HG03135 (cell line): ENCODE data around the gene DISP3.

Source experiments
- ATAC-seq: cut with Tn5 transposase; IDR thresholded peaks from one replicate; pipeline ENCODE4 v1.9.1; 2021; ENCODE audit warnings: mild to moderate bottlenecking, moderate library complexity; ENCODE audit not compliant: unreplicated experiment

DISP3 gene

GRCh38 chr1:11478571-11479374, at the start of gene DISP3:
Gene DISP3 (plus strand): TSS chr1:11479155. CDS start chr1:11500993, 21,838 bp downstream.
- ATAC-seq = peak; percentile 73

DNA sequence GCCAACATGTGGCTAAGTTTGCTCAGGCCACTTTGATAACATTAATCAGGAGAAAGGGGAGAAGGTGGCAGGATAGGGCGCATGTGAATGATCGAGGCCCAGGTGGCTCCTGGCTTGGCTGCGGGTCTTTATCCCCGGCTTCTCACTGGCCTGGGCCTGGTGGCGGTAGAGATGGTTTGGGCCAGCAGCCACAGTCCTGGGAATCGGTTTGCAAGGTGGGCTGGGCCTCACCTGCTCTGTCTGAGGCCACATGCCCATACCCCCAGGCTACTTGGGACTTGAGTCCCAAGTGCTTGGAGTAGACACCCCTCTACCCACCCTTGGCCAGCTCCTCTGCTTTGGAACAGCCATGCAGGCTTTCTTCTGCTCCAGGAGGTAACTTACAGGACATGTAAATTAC, 49.7 kb upstream of the DISP3 start:
- no peak for ATAC-seq

DNA sequence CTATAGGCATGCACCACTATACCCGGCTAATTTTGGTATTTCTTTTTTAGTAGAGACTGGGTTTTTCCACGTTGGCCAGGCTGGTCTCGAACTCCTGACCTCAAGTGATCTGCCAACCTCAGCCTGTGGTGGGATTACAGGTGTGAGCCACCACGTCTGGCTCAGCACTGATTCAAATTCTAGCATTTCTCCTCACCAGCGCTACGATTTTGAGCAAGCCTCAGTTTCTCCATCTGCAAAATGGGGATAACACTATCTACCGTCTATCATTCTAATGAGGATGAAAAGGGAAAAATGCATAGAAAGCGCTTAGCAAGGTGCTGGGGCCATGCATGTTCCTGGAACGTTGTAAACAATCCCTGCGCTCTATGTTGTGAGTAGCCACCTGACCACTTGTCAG, 49.0 kb upstream of the DISP3 start:
- no peak for ATAC-seq

- ATAC-seq = no peak
These were observed 46.9 kb upstream of the DISP3 start for GRCh38 chr1:11431941-11432507.

DNA sequence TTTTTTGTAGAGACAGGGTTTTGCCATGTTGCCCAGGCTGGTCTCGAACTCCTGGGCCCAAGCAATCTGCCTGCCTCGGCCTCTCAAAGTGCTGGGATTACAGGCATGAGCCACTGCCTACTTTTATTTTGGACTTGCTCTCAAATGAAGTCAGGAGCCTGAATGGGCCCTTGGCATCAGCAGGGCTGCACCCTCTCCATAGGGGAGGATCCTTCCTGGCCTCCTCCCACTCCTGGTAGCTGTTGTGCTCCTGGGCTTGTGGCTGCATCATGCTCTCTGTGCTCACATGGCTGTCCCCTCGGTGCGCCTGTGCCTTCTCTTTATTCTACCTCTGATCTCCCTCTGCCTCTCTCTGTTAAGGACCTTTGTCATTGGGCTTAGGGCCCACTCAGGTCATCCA, 46.4 kb upstream of the DISP3 start:
- ATAC-seq = no peak

DNA sequence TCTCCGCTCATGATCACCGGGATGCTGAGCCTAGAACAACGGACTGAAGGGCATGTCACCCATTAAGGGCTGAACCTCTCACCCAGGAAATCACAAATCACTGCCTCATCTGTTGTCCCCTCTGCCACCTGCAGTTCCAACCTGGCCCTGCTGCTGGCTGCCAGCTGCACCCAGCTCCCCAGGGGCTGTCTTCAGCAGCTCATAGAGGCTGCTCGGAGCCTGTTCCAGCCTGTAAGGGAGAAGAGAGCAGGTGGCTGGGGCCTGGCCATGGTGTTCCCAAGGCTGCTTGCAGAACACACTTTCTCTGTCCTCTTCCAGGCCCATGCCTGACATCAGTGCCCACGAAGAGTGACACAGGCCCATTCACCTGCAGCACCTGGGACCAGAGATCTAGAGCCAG, 44.5 kb upstream of the DISP3 start:
- ATAC-seq = no peak

- ATAC-seq = no peak
These were observed 44.0 kb upstream of the DISP3 start for GRCh38 chr1:11434926-11435325.

DNA sequence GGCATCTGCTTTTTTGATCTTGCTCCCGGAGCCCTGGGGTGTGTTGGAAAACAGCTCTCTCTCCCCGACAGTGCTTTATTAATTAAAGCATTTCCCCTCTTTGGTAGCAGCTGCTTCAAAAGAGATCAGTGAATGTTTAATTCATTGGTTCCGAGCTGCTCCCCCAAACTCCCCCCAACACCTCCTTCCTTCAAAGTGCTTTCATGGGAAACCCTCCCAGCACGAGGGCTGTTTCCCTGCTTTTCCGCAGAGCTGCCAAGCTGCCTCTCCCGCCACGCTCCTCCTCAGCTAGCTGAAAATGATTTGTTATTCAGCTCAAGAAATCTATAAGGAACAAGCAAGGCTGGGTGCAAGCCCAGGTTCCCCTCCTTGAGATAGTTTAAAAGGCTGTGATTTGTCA, 40.0 kb upstream of the DISP3 start:
- no peak for ATAC-seq

DNA sequence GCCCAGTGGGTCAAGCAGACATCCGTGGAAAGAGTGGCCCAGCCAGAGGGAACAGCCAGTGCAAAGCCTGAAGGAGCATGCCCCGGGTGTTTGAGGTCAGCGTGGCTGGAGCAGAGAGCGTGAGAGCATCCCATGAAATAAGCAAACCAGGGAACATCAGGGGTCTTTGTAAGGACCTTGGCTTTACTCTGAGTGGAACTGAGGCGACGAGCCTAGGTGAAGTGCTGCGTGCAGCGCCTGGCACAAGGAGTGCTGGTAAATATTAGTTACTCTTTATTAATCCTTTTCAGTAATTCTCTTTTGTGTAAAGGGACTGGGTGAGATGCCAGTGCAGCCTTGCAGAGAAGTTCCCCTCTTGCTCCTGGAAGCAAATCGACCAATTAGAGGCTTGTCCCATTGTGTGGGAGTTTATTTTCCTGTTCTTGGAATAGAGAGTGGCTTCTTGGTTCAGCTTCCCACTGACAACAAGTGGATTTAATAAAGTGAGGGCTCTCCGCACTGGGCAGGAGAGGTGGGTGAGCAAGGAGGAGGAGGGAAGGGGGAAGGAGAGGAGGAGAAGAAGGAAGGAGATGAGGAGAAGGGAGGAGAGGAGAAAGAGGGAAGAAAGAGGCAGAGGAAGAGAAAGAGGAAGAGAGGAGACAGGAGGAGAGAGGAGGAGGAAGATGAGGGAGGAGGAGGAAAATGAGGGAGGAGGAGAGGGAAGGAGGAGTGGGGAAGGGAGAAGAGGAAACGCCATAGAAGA, 37.6 kb upstream of the DISP3 start:
- no peak for ATAC-seq

- ATAC-seq = no peak
These were observed 35.9 kb upstream of the DISP3 start for GRCh38 chr1:11443043-11443442.

GRCh38 chr1:11443961-11444658, 34.8 kb upstream of the DISP3 start:
- no peak for ATAC-seq

DNA sequence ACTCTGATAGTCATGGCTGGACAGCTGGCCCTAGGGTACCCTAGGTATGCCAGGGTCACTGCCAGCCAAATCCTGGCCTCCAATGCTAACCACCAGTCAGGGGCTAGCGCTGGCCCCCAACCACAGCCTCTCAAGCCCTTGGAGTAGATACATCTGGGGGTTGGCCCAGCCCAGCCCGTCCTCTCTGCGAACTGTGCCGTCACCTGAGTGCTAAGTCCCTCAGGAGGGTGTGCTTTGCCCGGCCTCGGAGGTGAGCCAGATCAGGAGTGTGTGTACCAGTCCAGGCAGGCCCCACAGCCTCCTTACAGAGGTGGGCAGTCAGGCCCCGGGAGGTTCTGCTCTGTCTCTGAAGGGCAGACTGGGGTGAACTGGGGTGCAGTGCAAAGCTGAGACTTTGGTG, 34.0 kb upstream of the DISP3 start:
- no peak for ATAC-seq

DNA sequence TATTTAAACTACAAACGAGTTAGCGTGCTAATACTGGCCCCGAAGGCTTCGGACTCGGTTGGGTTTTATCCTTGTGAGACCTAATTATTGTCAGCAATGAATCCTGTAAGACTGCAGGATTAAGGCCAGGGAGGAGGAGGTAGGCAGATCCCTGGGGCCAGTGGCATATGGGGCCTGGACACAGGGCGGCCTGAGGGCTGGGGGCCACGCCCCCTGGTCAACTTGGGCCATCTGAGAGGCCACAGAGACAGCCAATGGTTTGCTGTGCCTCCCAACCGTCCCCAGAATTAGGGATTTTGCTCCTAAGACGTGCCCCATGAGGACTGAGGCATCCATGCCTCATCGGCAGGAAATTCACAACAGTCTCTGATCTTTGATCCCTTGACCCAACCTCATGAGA, 31.1 kb upstream of the DISP3 start:
- ATAC-seq = no peak

DNA sequence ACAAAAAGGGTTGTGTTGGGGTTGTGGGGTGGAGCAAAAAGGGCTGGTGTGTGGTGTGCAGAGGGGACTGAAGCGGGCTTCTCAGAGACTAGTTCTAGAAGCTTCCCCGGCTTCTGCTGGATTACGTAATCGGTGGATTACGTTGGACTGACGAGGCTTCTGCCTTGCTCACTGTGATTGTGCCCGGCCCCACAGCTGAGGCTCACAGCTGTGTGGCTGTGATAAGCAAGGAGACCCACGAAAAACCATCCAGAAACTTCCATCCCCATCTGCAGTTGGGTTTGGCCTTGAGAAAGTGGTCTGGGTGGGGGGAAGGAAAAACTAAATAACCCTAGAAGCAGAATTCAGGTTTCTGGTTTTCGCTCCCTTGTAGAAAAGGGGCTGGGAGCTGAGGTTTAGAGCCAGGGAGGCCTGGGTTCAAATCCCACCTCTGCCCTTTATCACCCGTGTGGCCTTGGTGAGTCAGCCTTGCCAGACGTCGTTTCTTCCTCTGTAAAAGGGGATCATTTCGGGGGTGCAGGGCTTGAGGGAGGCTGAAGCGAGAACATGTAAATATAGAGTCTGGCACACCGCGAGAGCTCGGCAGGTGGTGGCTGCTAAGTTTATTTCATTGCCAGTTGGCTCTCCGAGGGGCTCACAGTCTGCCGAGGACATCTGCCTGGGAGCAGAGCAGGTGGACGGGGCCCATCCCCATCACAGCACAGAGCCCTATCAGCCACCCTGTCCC, 30.4 kb upstream of the DISP3 start:
- no peak for ATAC-seq

- no peak for ATAC-seq
These were observed 29.9 kb upstream of the DISP3 start for GRCh38 chr1:11449100-11449403.

DNA sequence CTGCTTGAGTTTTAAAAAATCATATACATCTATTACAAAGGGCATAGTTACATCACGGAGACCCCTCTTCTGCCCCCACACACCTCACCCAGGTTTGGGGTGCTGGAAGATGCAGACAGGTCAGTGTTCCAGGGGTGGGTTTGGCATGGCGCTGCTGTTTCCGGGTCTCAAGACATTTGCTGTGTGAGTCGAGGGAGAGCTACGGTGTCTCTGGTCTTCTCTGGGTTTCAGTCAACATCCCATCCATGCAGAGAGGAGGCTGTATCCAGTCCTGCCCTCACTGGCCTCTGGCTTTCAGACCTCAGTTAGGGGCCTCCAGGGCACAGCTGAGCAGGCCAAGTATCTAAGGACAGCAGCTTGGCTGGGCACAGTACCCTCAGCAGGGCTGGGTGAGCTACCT, 28.6 kb upstream of the DISP3 start:
- ATAC-seq = no peak

GRCh38 chr1:11453742-11454491, 25.0 kb upstream of the DISP3 start:
- ATAC-seq = no peak

- no peak for ATAC-seq
These were observed 22.9 kb upstream of the DISP3 start for GRCh38 chr1:11455967-11456570.

DNA sequence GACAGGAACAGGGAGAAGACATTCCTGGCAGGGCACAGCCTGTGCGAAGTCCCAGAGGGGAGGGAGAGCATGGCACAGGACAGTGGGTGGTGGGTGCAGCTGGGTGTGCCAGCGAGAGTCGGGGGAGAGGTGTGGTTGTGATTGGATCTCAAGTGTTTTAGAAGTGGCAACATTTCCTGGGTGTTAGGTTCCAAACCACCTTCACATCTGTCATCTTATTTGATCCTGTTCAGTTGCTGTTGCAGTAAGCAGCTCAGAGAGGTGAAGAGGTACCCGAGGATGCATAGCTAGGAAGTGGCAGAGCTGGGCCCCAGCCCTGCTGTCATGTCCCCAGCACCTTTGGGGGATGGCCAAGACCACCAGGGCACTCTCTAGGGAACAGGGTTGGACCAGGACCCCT, 22.0 kb upstream of the DISP3 start:
- no peak for ATAC-seq

DNA sequence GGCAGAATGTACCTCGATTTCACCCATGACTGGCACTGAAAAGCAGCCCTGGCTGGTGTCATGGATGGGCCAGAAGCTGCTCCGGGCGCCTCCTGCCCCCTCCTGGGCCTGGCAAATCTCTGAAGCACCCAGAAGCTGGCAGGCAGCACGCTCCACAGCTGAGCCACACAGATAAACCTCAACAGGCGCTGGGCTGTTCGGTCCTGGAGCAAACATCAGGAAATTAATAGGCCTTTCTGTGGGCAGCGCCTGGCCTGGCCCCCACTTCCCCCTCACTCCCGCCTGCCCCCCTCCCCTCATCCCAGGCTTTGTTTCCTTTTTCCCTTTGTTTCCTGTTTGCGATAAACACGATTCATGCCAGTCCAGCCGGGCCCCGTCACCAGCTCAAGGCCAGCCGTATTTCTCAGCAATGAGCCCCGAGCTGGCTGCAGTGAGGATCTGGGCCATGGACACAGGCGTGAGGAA, 20.1 kb upstream of the DISP3 start:
- no peak for ATAC-seq
